A673 (cell line): ENCODE results near the gene LTB4R. TPM values are rescaled to one million over a fixed set of nuclear protein-coding genes. Genes with fewer than 3 reads are reported as not detected.

ENCODE experiments used
- BruUV-seq: library from RNA; stranded (reverse); fragments of 400-500 nt; replicated peaks from 2 replicates; lab custom pipeline; 2021; lab: Mats Ljungman, UMichigan
- CTCF ChIA-PET: fragments of 300-600 bp; sonication (Branson Sonifier 250); formaldehyde crosslinking; loops from one replicate; lab custom pipeline; 2022; ENCODE audit warnings: antibody characterized with exemption; lab: Charles Lee
- POLR2A ChIA-PET: fragments of 300-600 bp; sonication (Branson Sonifier 250); formaldehyde crosslinking; loops from one replicate; lab custom pipeline; 2022; ENCODE audit warnings: antibody characterized with exemption; ENCODE audit not compliant: low non-redundant PET; lab: Charles Lee
- DNase-seq: peaks from one replicate; pipeline ENCODE4 v3.0.0-alpha.2; 2015; ENCODE audit warnings: low spot score
- H3K27ac ChIP-seq: fragments of 200-600 bp; sonication (generic); 2 replicates; pipeline ENCODE4 v1.5.1; 2016; ENCODE audit warnings: mixed run types, low read depth, mild to moderate bottlenecking, mixed read lengths, antibody characterized with exemption, low read length; ENCODE audit not compliant: poor library complexity, severe bottlenecking
- H3K27me3 ChIP-seq: fragments of 200-600 bp; sonication (generic); replicated peaks from 2 replicates; pipeline ENCODE4 v1.6.1; 2017; ENCODE audit warnings: mixed run types, low read depth, mild to moderate bottlenecking, mixed read lengths, antibody characterized with exemption, low read length; ENCODE audit not compliant: insufficient read depth, poor library complexity
- H3K36me3 ChIP-seq: fragments of 200-600 bp; sonication (generic); 2 replicates; pipeline ENCODE4 v1.6.1; 2016; ENCODE audit warnings: mixed run types, mild to moderate bottlenecking, mixed read lengths, antibody characterized with exemption, low read length; ENCODE audit not compliant: insufficient read depth, poor library complexity, severe bottlenecking
- H3K4me1 ChIP-seq: fragments of 200-600 bp; sonication (generic); 2 replicates; pipeline ENCODE4 v1.6.1; 2017; ENCODE audit warnings: mixed run types, mild to moderate bottlenecking, mixed read lengths, antibody characterized with exemption, low read length; ENCODE audit not compliant: insufficient read depth, poor library complexity, severe bottlenecking
- H3K4me3 ChIP-seq: fragments of 200-600 bp; sonication (generic); 2 replicates; pipeline ENCODE4 v1.5.1; 2016; ENCODE audit warnings: low read depth, mixed run types, mild to moderate bottlenecking, mixed read lengths, low read length; ENCODE audit not compliant: poor library complexity, severe bottlenecking
- H3K9me3 ChIP-seq: fragments of 200-600 bp; sonication (generic); 2 replicates; pipeline ENCODE4 v1.6.1; 2016; ENCODE audit warnings: mixed run types, low read depth, mild to moderate bottlenecking, mixed read lengths, antibody characterized with exemption, low read length; ENCODE audit not compliant: poor library complexity, severe bottlenecking
- CTCF ChIP-seq: fragments of 300-800, 200-600 bp; sonication (generic); conservative IDR thresholded peaks from 2 replicates; pipeline ENCODE4 v1.5.1; 2017; ENCODE audit warnings: low read depth, mild to moderate bottlenecking, antibody characterized with exemption, low read length, moderate library complexity, mixed read lengths
- EZH2 ChIP-seq: fragments of 200-600 bp; sonication (generic); IDR thresholded peaks from 2 replicates; pipeline ENCODE4 v1.6.1; 2017; ENCODE audit warnings: borderline replicate concordance, low read depth, mild to moderate bottlenecking, mixed read lengths, antibody characterized with exemption, low read length; ENCODE audit not compliant: poor library complexity, severe bottlenecking
- intact Hi-C: fragments of 100-400 bp; cut with micrococcal nuclease; formaldehyde crosslinking; loops from one replicate; pipeline ENCODE4 v1.10.0; 2022; ENCODE audit not compliant: unreplicated experiment
- total RNA-seq: library from RNA; stranded (reverse); gene quantifications from 2 replicates; pipeline ENCODE4 v1.2.3, GENCODE V29; 2021

Gene LTB4R
- total RNA-seq, 1 experiment from 2014 or later, result 6.6 TPM

DNA sequence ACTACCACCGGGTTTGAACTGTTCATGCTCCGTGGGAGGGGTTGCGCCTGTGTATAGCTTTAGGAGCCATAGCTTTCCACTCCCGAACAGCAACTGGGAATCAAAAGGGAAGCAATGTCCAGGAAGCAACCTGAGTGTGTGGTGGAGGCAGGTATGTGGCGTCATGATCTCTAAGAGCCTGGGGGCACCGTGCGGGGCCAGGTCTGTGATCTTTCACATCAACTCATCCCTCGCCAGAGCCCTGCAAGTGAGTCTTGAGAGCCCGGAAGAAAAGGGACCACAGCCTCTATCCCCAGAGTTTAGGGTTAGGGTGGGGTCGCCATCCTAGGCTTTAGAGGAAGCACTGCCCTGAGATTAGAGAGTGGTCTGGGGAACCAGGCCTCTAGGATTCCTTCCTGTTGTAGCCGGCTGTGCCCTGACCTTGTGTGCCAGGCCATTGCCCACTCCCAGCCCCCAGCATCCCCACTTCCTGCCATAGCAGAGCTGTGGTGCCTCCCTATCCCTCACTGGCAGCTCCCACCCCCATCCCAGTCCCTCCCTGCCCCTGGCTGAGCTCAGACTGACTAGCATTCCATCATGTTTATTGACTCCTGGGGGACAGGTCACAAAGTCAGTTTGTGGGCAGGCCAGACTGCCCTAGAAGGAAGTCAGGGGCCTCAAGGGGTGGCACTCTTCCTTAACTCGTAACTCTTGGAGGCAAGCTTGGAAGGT is 24.3 kb downstream of the LTB4R start:
- Histone ChIP-seq H3K27ac (no peak overlapping the region), H3K4me3 (no peak overlapping the region), H3K4me1 (peaks cover 10% of the 10 kb centered on the region), H3K27me3 (no peaks in the 10 kb centered on the region), H3K36me3 (no peaks in the 10 kb centered on the region), H3K9me3 (no peaks in the 10 kb centered on the region)
- TF ChIP-seq EZH2, result no peak
- TF ChIP-seq CTCF, result no peak
- ChIA-PET CTCF (interaction anchor here (4.8 kb wide), 1 partner anchor 95 kb away, joined by 101 read pairs; the partner anchor contains the start of genes CBLN3 and KHNYN), POLR2A (no interaction called here)
- intact Hi-C loops, result no loop called here
- BruUV-seq, result no TSS peak
- no peak for DNase-seq

DNA sequence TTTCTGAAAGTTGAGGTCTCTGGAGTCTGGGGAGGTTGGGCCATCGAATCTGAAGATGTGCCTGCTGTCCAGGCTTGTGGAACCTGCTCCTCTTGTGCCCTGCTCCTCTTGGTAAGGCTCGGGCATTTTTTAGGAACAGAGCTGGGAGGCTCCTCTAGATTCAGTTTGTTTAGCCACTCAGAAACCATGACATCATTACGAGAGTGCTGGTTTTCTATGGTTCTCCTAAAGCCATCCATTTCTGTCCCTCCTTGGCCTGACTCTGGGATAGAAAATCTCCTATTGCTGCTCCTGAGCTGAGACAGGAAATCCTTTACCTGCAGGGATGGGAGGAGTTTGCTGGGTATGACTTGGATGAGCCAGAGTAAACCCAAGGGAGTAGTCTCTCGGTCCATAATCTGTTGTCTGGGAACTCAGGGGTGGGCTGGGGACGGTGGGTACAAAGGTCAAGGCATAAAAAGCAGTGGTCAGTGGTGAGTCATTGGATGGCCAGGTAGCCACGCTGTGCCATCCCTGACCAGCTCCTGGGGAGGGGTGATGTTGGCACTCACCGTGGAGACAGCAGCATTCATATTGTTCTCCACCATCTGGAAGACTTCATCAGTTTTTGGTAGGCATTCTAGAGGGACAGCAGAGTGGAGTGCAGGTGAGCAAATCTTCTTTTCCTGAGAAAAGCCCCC is 26.0 kb downstream of the LTB4R start:
- DNase-seq, result no peak
- Histone ChIP-seq H3K4me3 (no peak overlapping the region), H3K27me3 (no peaks in the 10 kb centered on the region), H3K4me1 (peaks cover 10% of the 10 kb centered on the region), H3K27ac (no peak overlapping the region), H3K36me3 (no peaks in the 10 kb centered on the region), H3K9me3 (no peaks in the 10 kb centered on the region)
- intact Hi-C loops, result no loop called here
- TF ChIP-seq CTCF, result no peak
- no peak for TF ChIP-seq EZH2
- BruUV-seq, result no TSS peak
- CTCF ChIA-PET, result interaction anchor here (0.6 kb wide), 1 partner anchor 94 kb away, joined by 4 read pairs; no protein-coding TSS in a partner anchor
- POLR2A ChIA-PET, result interaction anchor here (0.9 kb wide), 1 partner anchor 50 kb away, joined by 3 read pairs; no protein-coding TSS in a partner anchor

DNA sequence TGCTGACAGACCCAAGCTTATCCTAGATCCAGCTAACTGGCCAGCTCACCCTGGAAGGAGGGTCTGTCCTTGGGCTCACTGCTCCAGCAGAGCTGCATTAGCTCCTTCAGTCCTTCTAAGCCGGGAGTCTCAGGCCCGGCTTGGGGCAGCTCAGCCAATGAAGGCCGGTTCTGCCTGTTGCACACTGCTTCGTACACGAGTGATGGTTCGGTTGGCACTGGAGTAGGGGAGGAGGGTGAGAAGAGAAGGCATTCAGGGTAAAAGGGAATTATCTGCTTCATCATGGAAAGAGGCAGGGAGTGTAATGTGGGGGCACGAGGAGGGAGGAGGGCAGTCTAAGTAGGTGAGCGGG is 26.5 kb downstream of the LTB4R start:
- Histone ChIP-seq H3K27ac (no peak overlapping the region), H3K36me3 (no peaks in the 10 kb centered on the region), H3K9me3 (no peaks in the 10 kb centered on the region), H3K4me3 (no peak overlapping the region), H3K27me3 (no peaks in the 10 kb centered on the region), H3K4me1 (peaks cover 10% of the 10 kb centered on the region)
- DNase-seq, result no peak
- no peak for TF ChIP-seq CTCF
- POLR2A ChIA-PET, result no interaction called here
- CTCF ChIA-PET, result no interaction called here
- intact Hi-C loops, result no loop called here
- no TSS peak for BruUV-seq
